OCI-LY1 (cell line): ENCODE measurements around the gene FRMD5.

Experiments used
- CTCF ChIP-seq: fragments of 200-600 bp; sonication (generic), shearing (Covaris generic); IDR thresholded peaks from 2 replicates; pipeline ENCODE4 v1.5.1; 2017; ENCODE audit warnings: mild to moderate bottlenecking, antibody characterized with exemption, low read length, moderate library complexity, mixed read lengths
- EZH2 ChIP-seq: fragments of 200-600 bp; sonication (generic), shearing (Covaris generic); IDR thresholded peaks from 2 replicates; pipeline ENCODE4 v1.8.0; 2017; ENCODE audit warnings: borderline replicate concordance, mixed run types, mild to moderate bottlenecking, antibody characterized with exemption, low read length, moderate library complexity, mixed read lengths

- TF ChIP-seq CTCF (peak; percentile 23; the same call in 1 of the 2 replicates), EZH2 (no peak)
Measured at GRCh38 chr15:44195151-44195740, at the start of gene FRMD5.
